Ectodermal cell (in vitro differentiated cells): ENCODE data around the gene GMPR.

Experiments
- H3K27ac ChIP-seq: 2 replicates; pipeline ENCODE4 v1.7.0; 2013; ENCODE audit warnings: mild to moderate bottlenecking, low read depth, low read length; ENCODE audit not compliant: insufficient read depth, poor library complexity, severe bottlenecking
- H3K27me3 ChIP-seq: 2 replicates; pipeline ENCODE4 v1.7.0; 2013; ENCODE audit warnings: mild to moderate bottlenecking, low read length; ENCODE audit not compliant: insufficient read depth, control insufficient read depth, poor library complexity, severe bottlenecking
- H3K36me3 ChIP-seq: one replicate; pipeline ENCODE4 v1.7.0; 2013; ENCODE audit warnings: low read length; ENCODE audit not compliant: control insufficient read depth, insufficient read depth
- H3K4me1 ChIP-seq: one replicate; pipeline ENCODE4 v1.7.0; 2013; ENCODE audit warnings: low read length; ENCODE audit not compliant: control insufficient read depth, insufficient read depth
- H3K4me3 ChIP-seq: 2 replicates; pipeline ENCODE4 v1.7.0; 2013; ENCODE audit warnings: low read depth, low read length, control low read depth; ENCODE audit not compliant: insufficient read depth
- H3K9me3 ChIP-seq: 2 replicates; pipeline ENCODE4 v1.7.0; 2013; ENCODE audit warnings: mild to moderate bottlenecking, low read length, moderate library complexity; ENCODE audit not compliant: control insufficient read depth
- WGBS, 2 experiments: methylation state at CpG; one replicate each; pipeline ENCODE4 v1.1.7; 2013; ENCODE audit warnings: missing lambda C conversion rate in 2 of 2; 5-methylcytosine and 5-hydroxymethylcytosine counted together

GMPR gene

GRCh38 chr6:16205377-16206144 lies 32.8 kb upstream of the GMPR start:
- H3K4me1 ChIP-seq, result no peaks in the 10 kb centered on the region
- H3K36me3 ChIP-seq, result no peaks in the 10 kb centered on the region
- WGBS, 2 experiments, result 82 to 84% methylated on average over 4 of the region's 4 CpGs
- peak overlapping the region; percentile 84 for H3K27ac ChIP-seq
- H3K27me3 ChIP-seq, result no peaks in the 10 kb centered on the region
- H3K9me3 ChIP-seq, result no peaks in the 10 kb centered on the region
- H3K4me3 ChIP-seq, result no peak overlapping the region

GRCh38 chr6:16206595-16207037 lies 31.8 kb upstream of the GMPR start:
- H3K4me3 ChIP-seq, result no peak overlapping the region
- H3K36me3 ChIP-seq, result no peaks in the 10 kb centered on the region
- 13 to 24% methylated on average over 5 to 6 of the region's 6 CpGs for WGBS, 2 experiments
- H3K27me3 ChIP-seq, result no peaks in the 10 kb centered on the region
- no peaks in the 10 kb centered on the region for H3K9me3 ChIP-seq
- H3K27ac ChIP-seq, result no peak overlapping the region
- H3K4me1 ChIP-seq, result no peaks in the 10 kb centered on the region

- Histone ChIP-seq H3K9me3 (no peaks in the 10 kb centered on the region), H3K36me3 (no peaks in the 10 kb centered on the region), H3K27ac (no peak overlapping the region), H3K4me3 (no peak overlapping the region), H3K4me1 (no peaks in the 10 kb centered on the region), H3K27me3 (no peaks in the 10 kb centered on the region)
- 86% methylated on average over 2 of the region's 2 CpGs for WGBS, 2 experiments
Observed at GRCh38 chr6:16208989-16209388, 29.4 kb upstream of the GMPR start.

GRCh38 chr6:16209539-16209938 lies 28.8 kb upstream of the GMPR start:
- WGBS, 2 experiments, result 87 to 91% methylated on average over 4 of the region's 4 CpGs
- Histone ChIP-seq H3K4me3 (no peak overlapping the region), H3K4me1 (no peaks in the 10 kb centered on the region), H3K27ac (no peak overlapping the region), H3K27me3 (no peaks in the 10 kb centered on the region), H3K36me3 (no peaks in the 10 kb centered on the region), H3K9me3 (no peaks in the 10 kb centered on the region)

- H3K27me3 ChIP-seq, result no peaks in the 10 kb centered on the region
- H3K4me1 ChIP-seq, result no peaks in the 10 kb centered on the region
- H3K4me3 ChIP-seq, result no peak overlapping the region
- H3K27ac ChIP-seq, result no peak overlapping the region
- H3K36me3 ChIP-seq, result no peaks in the 10 kb centered on the region
- WGBS, 2 experiments, result 94% methylated on average over 4 of the region's 4 CpGs
- H3K9me3 ChIP-seq, result no peaks in the 10 kb centered on the region
Observed at GRCh38 chr6:16212276-16212675, 26.1 kb upstream of the GMPR start.

- Histone ChIP-seq H3K27me3 (no peaks in the 10 kb centered on the region), H3K4me3 (no peak overlapping the region), H3K9me3 (no peaks in the 10 kb centered on the region), H3K27ac (no peak overlapping the region), H3K36me3 (no peaks in the 10 kb centered on the region), H3K4me1 (no peaks in the 10 kb centered on the region)
- 95 to 96% methylated on average over 43 of the region's 43 CpGs for WGBS, 2 experiments
Observed at GRCh38 chr6:16216501-16217155, 21.8 kb upstream of the GMPR start.

GRCh38 chr6:16217156-16217721 lies 21.1 kb upstream of the GMPR start:
- Histone ChIP-seq H3K4me1 (no peaks in the 10 kb centered on the region), H3K27me3 (no peaks in the 10 kb centered on the region), H3K9me3 (no peaks in the 10 kb centered on the region), H3K27ac (no peak overlapping the region), H3K4me3 (no peak overlapping the region), H3K36me3 (no peaks in the 10 kb centered on the region)
- 94% methylated on average over 17 of the region's 17 CpGs for WGBS, 2 experiments

- Histone ChIP-seq H3K27me3 (no peaks in the 10 kb centered on the region), H3K9me3 (no peaks in the 10 kb centered on the region), H3K4me3 (no peak overlapping the region), H3K4me1 (no peaks in the 10 kb centered on the region), H3K36me3 (no peaks in the 10 kb centered on the region), H3K27ac (no peak overlapping the region)
- WGBS, 2 experiments, result 92 to 95% methylated on average over 3 of the region's 3 CpGs
Observed at GRCh38 chr6:16222826-16223225, 15.6 kb upstream of the GMPR start.

- H3K9me3 ChIP-seq, result no peaks in the 10 kb centered on the region
- peaks cover 2% of the 10 kb centered on the region for H3K27me3 ChIP-seq
- H3K4me1 ChIP-seq, result no peaks in the 10 kb centered on the region
- no peak overlapping the region for H3K27ac ChIP-seq
- 93 to 96% methylated on average over 7 of the region's 7 CpGs for WGBS, 2 experiments
- H3K4me3 ChIP-seq, result no peak overlapping the region
- no peaks in the 10 kb centered on the region for H3K36me3 ChIP-seq
Observed at GRCh38 chr6:16223362-16223761, 15.0 kb upstream of the GMPR start.

DNA sequence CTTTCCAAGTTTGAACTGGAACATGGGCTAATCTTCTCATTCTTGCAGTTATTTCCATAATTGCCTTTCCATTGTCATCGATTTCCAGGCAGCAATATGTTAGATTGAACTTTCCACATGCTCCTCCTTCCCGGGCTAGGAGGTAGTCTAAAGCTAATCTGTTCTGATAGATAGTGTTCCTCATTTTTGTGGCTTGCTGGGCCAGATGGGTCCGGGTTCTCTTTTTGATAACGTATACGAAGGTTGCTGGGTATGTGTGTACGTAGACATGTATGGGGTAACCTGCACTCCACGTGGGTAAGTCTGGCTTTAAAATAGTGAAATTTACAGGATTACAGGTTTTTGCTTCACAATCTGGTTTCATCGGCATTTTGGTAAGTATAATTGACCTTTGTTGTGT lies 14.0 kb upstream of the GMPR start:
- WGBS, 2 experiments, result 94 to 97% methylated on average over 8 of the region's 8 CpGs
- H3K27me3 ChIP-seq, result peaks cover 6% of the 10 kb centered on the region
- H3K36me3 ChIP-seq, result no peaks in the 10 kb centered on the region
- H3K4me1 ChIP-seq, result peaks cover 2% of the 10 kb centered on the region
- H3K9me3 ChIP-seq, result no peaks in the 10 kb centered on the region
- no peak overlapping the region for H3K4me3 ChIP-seq
- no peak overlapping the region for H3K27ac ChIP-seq
